ENCODE measurements around the gene TNFRSF12A. TPM values are rescaled to one million over a fixed set of nuclear protein-coding genes. Genes with fewer than 3 reads are reported as not detected.
A peak's percentile ranks its signal among the peaks of the same experiment; 100 is the strongest.

TNFRSF12A gene
- total and polyA plus RNA-seq, 2 of the 4 experiments (the other 2 are of a cell fraction): 103 to 304 TPM

DNA sequence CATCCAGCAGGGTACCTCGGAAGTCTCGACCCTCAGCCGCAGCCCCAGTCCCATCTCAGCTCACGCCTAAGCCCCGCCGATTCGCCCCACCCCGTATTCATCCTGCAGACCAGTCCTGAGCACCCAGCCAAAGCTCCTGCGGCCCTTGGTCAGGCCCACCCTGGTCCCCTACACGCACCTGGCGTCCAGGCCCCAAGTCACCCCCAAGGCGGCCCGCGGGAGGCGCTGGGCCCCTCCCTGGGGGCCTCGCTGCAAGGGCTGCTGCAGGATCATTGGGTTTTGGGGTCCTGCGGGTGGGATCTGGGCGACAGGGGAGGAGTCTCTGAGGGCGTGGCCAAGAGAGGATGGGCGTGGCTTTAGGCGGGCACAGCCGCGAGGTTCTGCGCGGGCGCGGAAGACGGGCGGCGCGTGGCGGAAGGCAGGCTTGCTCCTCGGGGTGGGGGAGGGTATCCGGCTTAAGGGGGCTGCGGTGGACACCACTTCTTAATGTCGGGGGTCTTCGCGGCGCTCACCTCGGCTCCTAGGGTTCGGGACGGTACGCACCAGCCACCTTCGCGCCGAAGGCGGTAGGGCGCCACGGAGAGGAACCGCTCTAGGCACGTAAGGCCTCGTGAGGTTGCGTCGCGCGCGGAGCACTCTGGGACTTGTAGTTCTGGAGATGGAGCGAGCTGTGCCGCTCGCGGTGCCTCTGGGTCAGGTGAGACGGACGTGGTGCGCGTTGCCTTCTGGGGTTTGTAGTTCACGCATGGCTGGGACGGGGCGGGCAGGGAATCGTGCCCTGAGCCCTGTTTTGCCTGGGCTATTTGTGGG is 3.7 kb downstream of the TNFRSF12A start, which contains the start of the genes HCFC1R1 and THOC6:
Gene HCFC1R1, minus strand, starts transcription at position 274 of the 810 bp plus-strand sequence. Its CDS starts 1 bp downstream, at position 273.
Gene THOC6, plus strand, starts transcription at position 367 of the 810 bp plus-strand sequence. Its CDS starts 292 bp downstream, at position 659.
- Histone ChIP-seq H2BK15ac (ENCODE audit: low read depth, low read length) (peak within 1 kb of the TSS; percentile 87; the same call in 2 of the 3 replicates), H3K36me3 (ENCODE audit: control insufficient read depth, insufficient read depth, low read length) (peaks cover 22% of the 10 kb centered on the region), H3K9me1 (ENCODE audit: insufficient read depth, low read length) (no peaks in the 10 kb centered on the region), H3K9ac (ENCODE audit: low read depth, low read length) (peak within 1 kb of the TSS; percentile 99), H2AFZ (replicated peaks; ENCODE audit: low read length, poor library complexity) (peak within 1 kb of the TSS; percentile 90), H3K56ac (ENCODE audit: extremely low read depth, insufficient read depth, low read length) (peak within 1 kb of the TSS; percentile 100), H3K27ac (ENCODE audit: insufficient read depth, low read length) (peak within 1 kb of the TSS; percentile 100), H3K79me1 (ENCODE audit: low read depth in 1 of 2, low read length in 2 of 2) (peaks cover 0 to 27% of the 10 kb centered on the region in 2 experiments; a peak in 2 of 4 replicates), H3K14ac (replicated peaks; ENCODE audit: low read depth, low read length) (peak within 1 kb of the TSS; percentile 97), H3K27me3 (ENCODE audit: control insufficient read depth, insufficient read depth, low read length) (no peaks in the 10 kb centered on the region; the same call in 1 of the 2 replicates), H3K4ac (ENCODE audit: low read depth, low read length) (peak within 1 kb of the TSS; percentile 99), H3K9me3 (ENCODE audit: control insufficient read depth, insufficient read depth, low read length) (no peaks in the 10 kb centered on the region), H2BK20ac (ENCODE audit: low read depth, low read length) (peak within 1 kb of the TSS; percentile 53), H2BK120ac (ENCODE audit: low read depth, low read length) (peak within 1 kb of the TSS; percentile 93), H4K91ac (ENCODE audit: insufficient read depth, low read depth, low read length) (peak within 1 kb of the TSS; percentile 99), H4K5ac (ENCODE audit: low read depth, low read length) (peak within 1 kb of the TSS; percentile 90), H2AK9ac (replicated peaks; ENCODE audit: low read depth, low read length, poor library complexity) (peak within 1 kb of the TSS; percentile 96), H3K4me2 (ENCODE audit: low read depth, low read length) (peak within 1 kb of the TSS; percentile 95), H2AK5ac (ENCODE audit: low read depth, low read length) (peak within 1 kb of the TSS; percentile 99), H2BK5ac (ENCODE audit: low read depth, low read length, poor library complexity, severe bottlenecking) (peak within 1 kb of the TSS; percentile 99), H3K4me1 (ENCODE audit: control insufficient read depth, insufficient read depth, low read length) (peaks cover 11% of the 10 kb centered on the region), H3K4me3 (ENCODE audit: insufficient read depth, low read depth, low read length) (peak within 1 kb of the TSS; percentile 57), H4K20me1 (ENCODE audit: insufficient read depth, low read length) (peaks cover 36% of the 10 kb centered on the region), H3K18ac (ENCODE audit: low read depth, low read length) (peak within 1 kb of the TSS; percentile 96), H4K8ac (ENCODE audit: low read depth in 2 of 2, low read length in 2 of 2) (peak within 1 kb of the TSS; percentile 98), H3K23ac (ENCODE audit: low read depth, low read length) (peak within 1 kb of the TSS; percentile 99)
- in situ Hi-C loops (cut with MboI; ENCODE audit: low sequenced_read_pairs): no loop called here
- TF ChIP-seq CEBPB (IDR thresholded peaks at IDR 0.05; ENCODE audit: low read depth, low read length) (0 out of 2 replicates have a peak, but pooled peaks have one; percentile 13), POLR2A (IDR thresholded peaks at IDR 0.05; ENCODE audit: low read depth, low read length) (peak; percentile 94), USF2 (IDR thresholded peaks at IDR 0.05; ENCODE audit: low read depth, low read length) (peak; percentile 87), MAZ (IDR thresholded peaks at IDR 0.05; ENCODE audit: borderline replicate concordance, low read depth, low read length) (peak; percentile 50; the same call in 1 of the 2 replicates), FOS (IDR thresholded peaks at IDR 0.05; ENCODE audit: low read depth, low read length) (no peak), MXI1 (IDR thresholded peaks at IDR 0.05; ENCODE audit: borderline replicate concordance, low read depth, low read length) (0 out of 2 replicates have a peak, but pooled peaks have one; percentile 49), BHLHE40 (IDR thresholded peaks at IDR 0.05; ENCODE audit: low read depth, low read length) (no peak)
- CTCF ChIA-PET: interaction anchor here (0.9 to 1.1 kb wide), 2 partner anchors 8 to 106 kb away, joined by 3 to 6 read pairs; no protein-coding TSS in a partner anchor
- POLR2A ChIA-PET (ENCODE audit: unreplicated experiment): interaction anchor here (0.5 to 1.4 kb wide), 2 partner anchors 11 kb away, joined by 3 to 4 read pairs; partner anchors contain the start of gene CLDN9
- peak; percentile 42 for ATAC-seq (ENCODE audit: low read depth)
- intact Hi-C loops (cut with micrococcal nuclease): no loop called here
- dilution Hi-C loops (cut with HindIII; ENCODE audit: low sequenced_read_pairs, unreplicated experiment): no loop called here
- DNase-seq: peak; percentile 98
- no TSS peak for BruUV-seq (replicated peaks)
- WGBS, 2 experiments (ENCODE audit: extremely low coverage in 2 of 2, insufficient read length in 1 of 2): 1% methylated on average over 33 of the region's 69 CpGs; no CpG with 5 or more reads in 1 of the 2 experiments

All from IMR-90 (cell line).